BE2C (cell line): ENCODE measurements around the gene IGSF21.

ENCODE experiments used
- DNase-seq: peaks from one replicate; pipeline ENCODE4 v3.0.0-alpha.2; 2020
- H3K27me3 ChIP-seq: fragments of 250-450 bp; sonication (Bioruptor Pico); 2 replicates; pipeline ENCODE4 v1.5.1; 2020; ENCODE audit warnings: mild to moderate bottlenecking
- H3K36me3 ChIP-seq: fragments of 250-450 bp; sonication (Bioruptor Pico); 2 replicates; pipeline ENCODE4 v1.5.1; 2020; ENCODE audit warnings: mild to moderate bottlenecking
- H3K4me1 ChIP-seq: fragments of 250-450 bp; sonication (Bioruptor Pico); 2 replicates; pipeline ENCODE4 v1.5.1; 2020
- H3K4me3 ChIP-seq: 2 replicates; pipeline ENCODE4 v1.5.1; 2011; ENCODE audit warnings: low read depth, low read length
- H3K9me3 ChIP-seq: fragments of 250-450 bp; sonication (Bioruptor Pico); 2 replicates; pipeline ENCODE4 v1.5.1; 2020
- CTCF ChIP-seq: IDR thresholded peaks from 2 replicates; pipeline ENCODE4 v1.5.1; 2012; ENCODE audit warnings: mild to moderate bottlenecking, low read depth, low read length

Gene IGSF21

GRCh38 chr1:18178111-18178510, 70.5 kb downstream of the IGSF21 start:
- no peak for TF ChIP-seq CTCF

GRCh38 chr1:18179009-18179408, 71.4 kb downstream of the IGSF21 start:
- Histone ChIP-seq H3K4me3 (no peak overlapping the region), H3K27me3 (no peaks in the 10 kb centered on the region), H3K36me3 (no peaks in the 10 kb centered on the region), H3K9me3 (no peaks in the 10 kb centered on the region), H3K4me1 (no peaks in the 10 kb centered on the region; the same call in 1 of the 2 replicates)
- TF ChIP-seq CTCF = no peak
- no peak for DNase-seq

More at GRCh38 chr1:18178111-18178510, 70.5 kb downstream of the IGSF21 start:
- Histone ChIP-seq H3K36me3 (no peaks in the 10 kb centered on the region), H3K27me3 (no peaks in the 10 kb centered on the region), H3K4me1 (no peaks in the 10 kb centered on the region; the same call in 1 of the 2 replicates), H3K4me3 (no peak overlapping the region), H3K9me3 (no peaks in the 10 kb centered on the region)
- no peak for DNase-seq

GRCh38 chr1:18182398-18183160, 75.0 kb downstream of the IGSF21 start:
- no peaks in the 10 kb centered on the region for H3K27me3 ChIP-seq

GRCh38 chr1:18183533-18183932, 75.9 kb downstream of the IGSF21 start:
- DNase-seq = no peak
- no peaks in the 10 kb centered on the region for H3K9me3 ChIP-seq
- H3K4me1 ChIP-seq = no peaks in the 10 kb centered on the region; the same call in 1 of the 2 replicates
- no peak overlapping the region for H3K4me3 ChIP-seq
- no peaks in the 10 kb centered on the region for H3K36me3 ChIP-seq
- no peaks in the 10 kb centered on the region for H3K27me3 ChIP-seq
- TF ChIP-seq CTCF = no peak

More at GRCh38 chr1:18182398-18183160, 75.0 kb downstream of the IGSF21 start:
- DNase-seq = peak; percentile 61
- Histone ChIP-seq H3K9me3 (no peaks in the 10 kb centered on the region), H3K4me1 (no peaks in the 10 kb centered on the region; the same call in 1 of the 2 replicates), H3K36me3 (no peaks in the 10 kb centered on the region), H3K4me3 (no peak overlapping the region)
- 0 out of 2 replicates have a peak, but pooled peaks have one; percentile 10 for TF ChIP-seq CTCF

- no peak for DNase-seq
- Histone ChIP-seq H3K9me3 (no peaks in the 10 kb centered on the region), H3K27me3 (no peaks in the 10 kb centered on the region), H3K4me1 (peaks cover 2% of the 10 kb centered on the region; the same call in 1 of the 2 replicates), H3K4me3 (no peak overlapping the region), H3K36me3 (no peaks in the 10 kb centered on the region)
- TF ChIP-seq CTCF = no peak
Observed at GRCh38 chr1:18187054-18187453, 79.5 kb downstream of the IGSF21 start.
